Measurements from ENCODE around the gene CRYZ.
"Not testable (repeated sequence)": the region's sequence is repeated elsewhere in the genome, so short reads cannot be mapped to it uniquely, and the experiment has no call there.

Gene CRYZ

GRCh38 chr1:74755475-74755874, 22.6 kb upstream of the CRYZ start:
- peaks cover 9% of the 10 kb centered on the region for H3K4me1 ChIP-seq (ENCODE audit: control insufficient read depth, low read depth, low read length)
- no peak overlapping the region for H3K27ac ChIP-seq (ENCODE audit: low read length)
- H3K9ac ChIP-seq (ENCODE audit: low read length): no peak overlapping the region
- no peak overlapping the region for H3K4me3 ChIP-seq (ENCODE audit: low read length)
- no peaks in the 10 kb centered on the region for H3K27me3 ChIP-seq (ENCODE audit: control insufficient read depth, insufficient read depth, low read length)
- no peaks in the 10 kb centered on the region for H3K9me3 ChIP-seq (ENCODE audit: control insufficient read depth, low read depth, low read length)
- peaks cover 13% of the 10 kb centered on the region for H3K36me3 ChIP-seq (ENCODE audit: control insufficient read depth, low read depth, low read length)

GRCh38 chr1:74753104-74753503, 20.3 kb upstream of the CRYZ start:
- Histone ChIP-seq H3K9ac (ENCODE audit: low read length) (no peak overlapping the region), H3K9me3 (ENCODE audit: control insufficient read depth, low read depth, low read length) (no peaks in the 10 kb centered on the region), H3K27me3 (ENCODE audit: control insufficient read depth, insufficient read depth, low read length) (no peaks in the 10 kb centered on the region), H3K36me3 (ENCODE audit: control insufficient read depth, low read depth, low read length) (peaks cover 10% of the 10 kb centered on the region), H3K4me3 (ENCODE audit: low read length) (no peak overlapping the region), H3K4me1 (ENCODE audit: control insufficient read depth, low read depth, low read length) (peaks cover 9% of the 10 kb centered on the region), H3K27ac (ENCODE audit: low read length) (no peak overlapping the region)

GRCh38 chr1:74748960-74749359, 16.1 kb upstream of the CRYZ start:
- no peaks in the 10 kb centered on the region for H3K27me3 ChIP-seq (ENCODE audit: control insufficient read depth, insufficient read depth, low read length)
- H3K4me1 ChIP-seq (ENCODE audit: control insufficient read depth, low read depth, low read length): peaks cover 9% of the 10 kb centered on the region
- peaks cover 2% of the 10 kb centered on the region for H3K36me3 ChIP-seq (ENCODE audit: control insufficient read depth, low read depth, low read length)

GRCh38 chr1:74745247-74745646, 12.4 kb upstream of the CRYZ start:
- H3K4me3 ChIP-seq (ENCODE audit: low read length); H3K36me3 ChIP-seq (ENCODE audit: control insufficient read depth, low read depth, low read length); H3K4me1 ChIP-seq (ENCODE audit: control insufficient read depth, low read depth, low read length); H3K27ac ChIP-seq (ENCODE audit: low read length); H3K9me3 ChIP-seq (ENCODE audit: control insufficient read depth, low read depth, low read length); H3K9ac ChIP-seq (ENCODE audit: low read length); H3K27me3 ChIP-seq (ENCODE audit: control insufficient read depth, insufficient read depth, low read length): not testable (repeated sequence)

More at GRCh38 chr1:74748960-74749359, 16.1 kb upstream of the CRYZ start:
- Histone ChIP-seq H3K9me3 (ENCODE audit: control insufficient read depth, low read depth, low read length) (no peaks in the 10 kb centered on the region), H3K27ac (ENCODE audit: low read length) (no peak overlapping the region), H3K4me3 (ENCODE audit: low read length) (no peak overlapping the region), H3K9ac (ENCODE audit: low read length) (no peak overlapping the region)

- not testable (repeated sequence) for H3K4me3 ChIP-seq (ENCODE audit: low read length); H3K9ac ChIP-seq (ENCODE audit: low read length); H3K27ac ChIP-seq (ENCODE audit: low read length); H3K9me3 ChIP-seq (ENCODE audit: control insufficient read depth, low read depth, low read length); H3K36me3 ChIP-seq (ENCODE audit: control insufficient read depth, low read depth, low read length); H3K27me3 ChIP-seq (ENCODE audit: control insufficient read depth, insufficient read depth, low read length); H3K4me1 ChIP-seq (ENCODE audit: control insufficient read depth, low read depth, low read length)
Observed at GRCh38 chr1:74740307-74740980, 7.6 kb upstream of the CRYZ start.

GRCh38 chr1:74737333-74737732, 4.5 kb upstream of the CRYZ start:
- no peak overlapping the region for H3K4me3 ChIP-seq (ENCODE audit: low read length)
- H3K9ac ChIP-seq (ENCODE audit: low read length): no peak overlapping the region
- peaks cover 6% of the 10 kb centered on the region for H3K36me3 ChIP-seq (ENCODE audit: control insufficient read depth, low read depth, low read length)

GRCh38 chr1:74733604-74734484, 994 bp upstream of the CRYZ start:
- Histone ChIP-seq H3K27ac (ENCODE audit: low read length) (peak overlapping the region; percentile 80), H3K4me1 (ENCODE audit: control insufficient read depth, low read depth, low read length) (peaks cover 3% of the 10 kb centered on the region)

More at GRCh38 chr1:74737333-74737732, 4.5 kb upstream of the CRYZ start:
- no peaks in the 10 kb centered on the region for H3K27me3 ChIP-seq (ENCODE audit: control insufficient read depth, insufficient read depth, low read length)
- H3K9me3 ChIP-seq (ENCODE audit: control insufficient read depth, low read depth, low read length): peaks cover 4% of the 10 kb centered on the region
- no peak overlapping the region for H3K27ac ChIP-seq (ENCODE audit: low read length)
- peaks cover 3% of the 10 kb centered on the region for H3K4me1 ChIP-seq (ENCODE audit: control insufficient read depth, low read depth, low read length)

GRCh38 chr1:74732071-74732946, 541 bp downstream of the CRYZ start:
- not testable (repeated sequence) for H3K4me1 ChIP-seq (ENCODE audit: control insufficient read depth, low read depth, low read length); H3K9me3 ChIP-seq (ENCODE audit: control insufficient read depth, low read depth, low read length); H3K27me3 ChIP-seq (ENCODE audit: control insufficient read depth, insufficient read depth, low read length); H3K36me3 ChIP-seq (ENCODE audit: control insufficient read depth, low read depth, low read length); H3K27ac ChIP-seq (ENCODE audit: low read length)
- Histone ChIP-seq H3K9ac (ENCODE audit: low read length) (peak overlapping the region; percentile 94), H3K4me3 (ENCODE audit: low read length) (peak overlapping the region; percentile 90)

More at GRCh38 chr1:74733604-74734484, 994 bp upstream of the CRYZ start:
- peak overlapping the region; percentile 94 for H3K9ac ChIP-seq (ENCODE audit: low read length)
- H3K36me3 ChIP-seq (ENCODE audit: control insufficient read depth, low read depth, low read length): peaks cover 6% of the 10 kb centered on the region
- no peaks in the 10 kb centered on the region for H3K27me3 ChIP-seq (ENCODE audit: control insufficient read depth, insufficient read depth, low read length)
- no peaks in the 10 kb centered on the region for H3K9me3 ChIP-seq (ENCODE audit: control insufficient read depth, low read depth, low read length)
- peak overlapping the region; percentile 90 for H3K4me3 ChIP-seq (ENCODE audit: low read length)

GRCh38 chr1:74731399-74732052, 1.3 kb downstream of the CRYZ start:
- Histone ChIP-seq H3K27me3 (ENCODE audit: control insufficient read depth, insufficient read depth, low read length) (no peaks in the 10 kb centered on the region), H3K9ac (ENCODE audit: low read length) (no peak overlapping the region), H3K36me3 (ENCODE audit: control insufficient read depth, low read depth, low read length) (no peaks in the 10 kb centered on the region), H3K27ac (ENCODE audit: low read length) (no peak overlapping the region), H3K4me1 (ENCODE audit: control insufficient read depth, low read depth, low read length) (peaks cover 3% of the 10 kb centered on the region), H3K9me3 (ENCODE audit: control insufficient read depth, low read depth, low read length) (no peaks in the 10 kb centered on the region), H3K4me3 (ENCODE audit: low read length) (no peak overlapping the region)

- Histone ChIP-seq H3K9me3 (ENCODE audit: control insufficient read depth, low read depth, low read length) (no peaks in the 10 kb centered on the region), H3K9ac (ENCODE audit: low read length) (no peak overlapping the region), H3K4me3 (ENCODE audit: low read length) (no peak overlapping the region), H3K4me1 (ENCODE audit: control insufficient read depth, low read depth, low read length) (peaks cover 3% of the 10 kb centered on the region), H3K36me3 (ENCODE audit: control insufficient read depth, low read depth, low read length) (no peaks in the 10 kb centered on the region), H3K27me3 (ENCODE audit: control insufficient read depth, insufficient read depth, low read length) (no peaks in the 10 kb centered on the region), H3K27ac (ENCODE audit: low read length) (no peak overlapping the region)
Observed at GRCh38 chr1:74729741-74730478, 2.9 kb downstream of the CRYZ start.
